Measurements from ENCODE around the gene DPH6.
"Not testable (repeated sequence)": the region's sequence is repeated elsewhere in the genome, so short reads cannot be mapped to it uniquely, and the experiment has no call there.

The DPH6 gene

GRCh38 chr15:35486296-35486695 is 59.7 kb downstream of the DPH6 start:
- no peak for DNase-seq

- no peak for DNase-seq
Measured at GRCh38 chr15:35485411-35485810, 60.6 kb downstream of the DPH6 start.

- no peak for DNase-seq
Measured at GRCh38 chr15:35484231-35484945, 61.6 kb downstream of the DPH6 start.

GRCh38 chr15:35481992-35482391 is 64.0 kb downstream of the DPH6 start:
- DNase-seq: no peak

GRCh38 chr15:35481064-35481463 is 64.9 kb downstream of the DPH6 start:
- no peak for DNase-seq

- DNase-seq: no peak
Measured at GRCh38 chr15:35479423-35479822, 66.5 kb downstream of the DPH6 start.

- no peak for DNase-seq
Measured at GRCh38 chr15:35477312-35478262, 68.4 kb downstream of the DPH6 start.

GRCh38 chr15:35471024-35471423 is 74.9 kb downstream of the DPH6 start:
- DNase-seq: no peak

GRCh38 chr15:35470441-35470840 is 75.5 kb downstream of the DPH6 start:
- DNase-seq: no peak

- no peak for DNase-seq
Measured at GRCh38 chr15:35466476-35466875, 79.5 kb downstream of the DPH6 start.

- DNase-seq: no peak
Measured at GRCh38 chr15:35465783-35466182, 80.2 kb downstream of the DPH6 start.

GRCh38 chr15:35460616-35461015 is 85.3 kb downstream of the DPH6 start:
- no peak for DNase-seq

GRCh38 chr15:35458176-35458856 is 87.6 kb downstream of the DPH6 start:
- DNase-seq: no peak

GRCh38 chr15:35455201-35455600 is 90.8 kb downstream of the DPH6 start:
- no peak for DNase-seq

- no peak for DNase-seq
Measured at GRCh38 chr15:35450492-35450891, 95.5 kb downstream of the DPH6 start.

GRCh38 chr15:35448294-35448693 is 97.7 kb downstream of the DPH6 start:
- no peak for DNase-seq

GRCh38 chr15:35445891-35446290 is 100.1 kb downstream of the DPH6 start:
- DNase-seq: no peak

GRCh38 chr15:35444557-35445204 is 101.3 kb downstream of the DPH6 start:
- DNase-seq: no peak

GRCh38 chr15:35443376-35443775 is 102.6 kb downstream of the DPH6 start:
- DNase-seq: no peak

- no peak for DNase-seq
Measured at GRCh38 chr15:35442742-35443141, 103.2 kb downstream of the DPH6 start.

GRCh38 chr15:35441279-35441678 is 104.7 kb downstream of the DPH6 start:
- DNase-seq: not testable (repeated sequence)

- no peak for DNase-seq
Measured at GRCh38 chr15:35440265-35440664, 105.7 kb downstream of the DPH6 start.
